ENCODE measurements around the gene PAM.
A peak's percentile ranks its signal among the peaks of the same experiment; 100 is the strongest.
"Not testable (repeated sequence)": the region's sequence is repeated elsewhere in the genome, so short reads cannot be mapped to it uniquely, and the experiment has no call there.

The PAM gene

GRCh38 chr5:103006921-103007320, 251.8 kb downstream of the PAM start:
- no peak for DNase-seq

GRCh38 chr5:103010168-103010567, 255.1 kb downstream of the PAM start:
- no peak for DNase-seq

- no peak for DNase-seq
Observed at GRCh38 chr5:103013933-103014552, 258.9 kb downstream of the PAM start.

DNA sequence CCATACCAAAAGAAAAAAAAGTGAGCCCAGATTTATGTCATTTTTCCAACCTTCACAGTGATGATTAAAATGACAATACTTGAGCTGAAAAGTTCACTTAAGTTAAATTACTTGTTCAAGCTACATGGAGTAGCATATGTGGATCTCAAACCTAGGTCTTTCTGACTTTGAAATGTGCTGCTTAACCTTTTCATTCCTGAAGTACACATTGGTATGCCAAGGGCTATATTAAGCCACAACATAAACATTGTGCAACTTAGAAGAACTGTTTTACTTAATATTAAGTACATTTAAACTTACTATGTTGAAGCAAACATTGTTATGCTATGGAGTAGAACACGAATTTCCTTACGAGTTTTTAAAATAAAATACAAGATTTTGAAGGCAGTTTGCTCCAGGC, 259.9 kb downstream of the PAM start:
- DNase-seq, result no peak

DNA sequence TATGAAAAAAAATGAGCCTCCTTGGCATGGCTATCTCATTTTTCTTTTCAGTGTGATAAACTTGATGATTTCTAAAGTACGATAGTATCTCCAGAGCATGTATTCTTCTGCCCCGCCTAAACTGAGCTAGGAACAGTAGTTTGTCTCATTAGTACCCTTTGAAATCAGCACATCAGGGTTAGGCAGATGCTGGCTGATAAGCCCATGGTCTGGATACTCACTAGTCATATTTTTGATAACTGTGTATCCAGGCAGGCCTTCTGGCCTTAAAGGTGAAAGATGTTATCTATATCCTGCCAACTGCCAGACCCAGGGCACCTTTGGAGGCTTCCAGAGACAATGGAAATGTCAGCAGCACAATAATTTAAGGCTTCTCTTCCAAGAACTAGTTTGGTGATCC, 261.1 kb downstream of the PAM start:
- no peak for DNase-seq

DNA sequence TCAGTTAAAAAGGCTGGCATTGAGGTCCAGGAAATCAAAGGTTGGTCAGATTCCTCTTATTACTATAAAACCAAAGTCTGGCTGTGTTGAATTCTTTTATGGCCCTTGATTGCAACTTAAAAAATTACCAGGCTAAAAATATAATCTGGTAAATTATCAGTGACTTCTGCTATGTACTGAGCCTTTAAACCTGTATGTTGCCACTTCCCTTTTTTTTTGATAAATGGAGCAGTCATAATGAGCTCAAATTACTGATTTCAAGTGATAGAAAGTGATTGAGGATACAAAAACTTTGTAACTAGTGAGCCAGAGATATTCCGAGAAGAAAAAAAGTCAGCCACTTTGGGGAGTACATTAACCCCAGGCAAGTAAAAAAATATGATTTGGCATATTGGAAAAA, 264.7 kb downstream of the PAM start:
- DNase-seq, result no peak

DNA sequence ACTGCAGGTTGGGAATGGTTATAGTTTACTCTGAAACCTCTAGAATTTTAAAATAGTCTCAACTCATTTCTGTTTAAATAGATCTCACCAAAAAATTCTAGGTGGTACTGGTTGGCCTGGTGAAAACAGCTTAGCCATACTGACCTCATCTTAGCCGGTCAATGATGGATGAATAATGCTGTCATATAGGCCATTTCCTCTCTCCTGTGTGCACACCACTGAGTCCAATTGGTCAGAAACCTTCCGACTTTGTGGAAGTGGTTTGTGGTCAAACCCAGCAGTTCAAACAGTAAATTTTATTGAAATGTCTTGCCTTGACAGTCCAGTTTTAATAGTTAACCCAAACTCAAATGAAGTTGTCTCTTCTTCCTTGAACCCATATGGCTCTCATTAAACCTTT, 266.2 kb downstream of the PAM start:
- no peak for DNase-seq

- no peak for DNase-seq
Observed at GRCh38 chr5:103027267-103027666, 272.2 kb downstream of the PAM start.

DNA sequence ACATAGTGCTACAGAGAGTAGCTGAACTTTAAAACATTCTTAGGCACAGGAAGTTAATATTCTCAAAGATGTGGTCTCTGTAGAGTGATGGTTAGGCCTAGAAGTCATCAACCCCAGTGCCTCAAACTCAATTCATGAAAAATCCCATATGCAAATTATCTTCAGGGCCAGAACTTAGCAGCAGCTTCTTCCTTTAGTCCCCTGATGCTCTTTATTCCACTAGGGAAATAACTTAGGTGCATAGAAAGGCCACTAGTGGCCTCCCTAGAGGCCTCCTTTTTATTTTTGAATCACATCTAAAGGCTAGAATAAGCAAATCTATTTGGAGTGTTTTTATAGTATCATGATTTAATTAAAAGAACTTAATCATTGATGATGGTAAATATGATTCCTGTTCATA, 276.5 kb downstream of the PAM start:
- no peak for DNase-seq

DNA sequence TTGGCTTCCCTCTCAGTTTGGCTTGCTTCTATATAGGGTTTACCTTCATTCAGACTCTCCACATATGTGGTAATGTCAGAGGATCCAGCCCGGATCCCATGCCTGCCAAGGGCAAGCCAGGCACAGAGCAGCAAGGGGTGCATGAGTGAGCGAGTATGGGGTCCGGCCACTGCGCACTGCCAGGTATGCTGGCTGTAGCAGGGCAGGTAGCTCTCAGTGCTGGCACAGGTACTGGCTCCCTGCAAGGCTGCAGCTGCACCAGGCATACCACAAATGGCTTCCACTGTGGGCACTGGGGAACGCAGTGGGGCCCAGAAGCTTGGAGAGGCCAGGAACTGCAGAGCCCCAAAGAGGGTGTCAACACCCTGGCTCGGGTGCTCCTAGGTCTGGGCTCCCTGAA, 278.6 kb downstream of the PAM start:
- no peak for DNase-seq

DNA sequence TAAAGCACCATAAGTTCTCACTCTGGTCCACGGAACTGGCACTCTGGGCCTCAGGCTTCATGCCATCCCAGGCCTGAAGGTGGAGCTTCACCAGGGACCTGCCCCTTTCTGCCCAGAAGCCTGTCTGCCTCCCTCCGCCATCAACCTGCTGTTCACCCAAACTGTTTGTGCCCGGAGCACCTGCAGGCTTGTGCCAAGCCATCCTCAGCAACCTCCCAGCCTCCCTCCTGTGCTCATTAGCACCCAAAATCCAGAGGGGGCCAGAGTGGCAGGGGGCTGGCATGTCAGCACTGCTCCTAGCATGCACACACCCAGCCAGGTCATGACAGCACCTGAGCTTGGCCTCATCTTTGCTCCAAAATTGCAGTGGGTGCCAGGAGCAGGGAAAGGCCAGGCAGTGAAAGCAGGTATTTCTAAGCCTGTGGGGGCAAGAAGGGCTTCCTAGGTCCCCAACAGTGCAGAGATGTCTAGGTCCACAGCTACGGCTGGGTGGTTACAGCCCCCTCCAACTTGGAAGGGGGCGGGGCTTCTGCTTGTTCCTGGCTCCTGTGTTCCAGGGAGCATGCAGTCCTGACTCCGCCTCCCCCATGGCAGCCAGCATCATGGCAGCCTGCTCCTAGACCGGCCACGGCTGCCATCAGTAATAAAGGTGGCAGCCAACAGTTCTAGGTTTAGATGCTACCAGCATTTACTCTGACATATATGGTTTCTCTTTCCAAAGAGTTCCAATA, 279.7 kb downstream of the PAM start:
- no peak for DNase-seq

DNA sequence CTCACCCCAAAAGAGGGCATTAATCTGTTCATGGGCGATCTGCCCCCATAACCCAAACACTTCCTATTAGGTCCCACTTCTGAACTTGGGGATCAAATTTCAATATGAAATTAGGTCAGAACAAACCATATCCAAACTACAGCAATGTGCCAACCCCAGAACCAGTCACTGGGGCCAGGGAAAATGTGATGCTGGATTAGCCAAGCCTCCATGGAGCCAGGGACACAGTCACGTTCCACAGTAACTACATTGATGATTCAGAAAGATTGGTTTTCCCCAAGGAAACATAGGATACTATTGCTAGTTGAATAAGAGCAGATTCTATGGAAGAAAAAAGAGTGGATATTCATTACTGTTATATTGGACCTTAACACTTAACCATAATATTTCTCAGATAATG, 280.6 kb downstream of the PAM start:
- no peak for DNase-seq

DNA sequence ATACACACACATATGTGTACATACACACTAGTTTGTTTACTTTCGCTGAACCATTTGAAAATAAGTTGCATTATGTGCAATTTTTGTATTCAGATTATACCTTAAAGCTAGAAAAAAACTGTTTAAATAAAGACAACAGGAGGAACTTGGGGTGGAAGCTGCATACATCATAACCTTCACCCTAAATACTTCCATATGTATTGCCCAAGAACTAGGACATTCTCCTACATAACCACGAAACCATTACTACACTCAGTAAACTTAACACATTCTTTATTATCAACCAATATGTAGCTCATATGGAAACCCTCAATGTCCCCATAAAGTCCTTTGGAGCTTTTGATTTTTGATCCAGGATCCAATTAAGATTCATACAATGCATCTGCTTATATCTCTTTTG, 281.5 kb downstream of the PAM start:
- no peak for DNase-seq

GRCh38 chr5:103037673-103038455, 282.8 kb downstream of the PAM start:
- DNase-seq, result no peak

DNA sequence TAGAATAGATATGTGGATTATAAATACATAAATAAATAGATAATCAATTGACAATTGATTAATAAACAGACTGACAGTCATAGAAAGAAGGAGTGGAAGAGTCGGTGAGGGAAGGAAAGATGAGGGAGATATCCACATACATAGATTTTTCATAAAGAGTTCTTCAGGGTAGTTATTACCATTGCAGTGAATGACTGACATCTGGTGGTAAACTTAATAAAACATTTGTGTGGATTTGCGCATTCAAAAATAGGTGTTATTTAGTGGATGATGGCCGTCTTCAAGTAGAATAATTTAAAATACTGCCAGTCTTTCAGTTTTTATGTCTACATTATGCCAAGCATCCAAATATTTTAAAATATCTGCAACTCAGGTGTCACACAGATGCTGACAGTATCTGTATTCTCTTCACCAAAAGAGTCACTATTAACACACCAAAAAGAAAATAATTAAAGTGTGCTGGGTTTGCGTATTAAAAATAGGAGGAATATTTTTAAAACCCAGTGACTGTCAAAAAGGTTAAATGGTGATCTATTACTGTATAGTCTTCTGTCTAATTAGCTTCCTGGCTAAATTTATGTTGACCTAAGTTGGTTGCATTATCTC, 286.1 kb downstream of the PAM start:
- peak; percentile 54 for DNase-seq

DNA sequence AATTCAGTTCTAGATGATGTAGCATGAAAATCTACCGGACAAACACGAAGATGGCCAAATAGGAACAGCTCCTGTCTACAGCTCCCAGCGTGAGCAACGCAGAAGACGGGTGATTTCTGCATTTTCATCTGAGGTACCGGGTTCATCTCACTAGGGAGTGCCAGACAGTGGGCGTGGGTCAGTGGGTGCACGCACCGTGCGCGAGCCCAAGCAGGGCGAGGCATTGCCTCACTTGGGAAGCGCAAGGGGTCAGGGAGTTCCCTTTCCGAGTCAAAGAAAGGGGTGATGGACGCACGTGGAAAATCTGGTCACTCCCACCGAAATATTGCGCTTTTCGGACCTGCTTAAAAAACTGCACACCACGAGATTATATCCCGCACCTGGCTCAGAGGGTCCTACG, 291.6 kb downstream of the PAM start:
- DNase-seq, result not testable (repeated sequence)

- no peak for DNase-seq
Observed at GRCh38 chr5:103057208-103058130, 302.4 kb downstream of the PAM start.

DNA sequence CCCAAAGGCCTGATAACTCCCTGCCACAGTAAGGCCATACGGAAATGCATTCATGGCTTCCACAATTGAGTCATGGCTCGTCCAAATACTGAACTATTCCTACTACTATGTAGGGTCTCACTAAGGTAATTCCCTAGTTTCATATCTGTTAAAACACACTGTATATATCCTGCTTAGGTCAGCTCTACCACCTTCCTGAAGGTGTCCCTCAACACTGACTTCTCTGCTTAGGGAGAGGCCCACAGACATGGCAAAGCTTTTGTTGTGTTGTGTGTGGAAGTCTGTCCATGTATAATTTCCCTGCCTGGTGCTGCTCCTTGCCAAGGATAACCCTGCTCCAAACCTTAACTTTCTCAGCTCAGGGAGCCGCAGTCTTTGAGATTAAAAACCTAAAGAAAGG, 304.4 kb downstream of the PAM start:
- DNase-seq, result no peak

DNA sequence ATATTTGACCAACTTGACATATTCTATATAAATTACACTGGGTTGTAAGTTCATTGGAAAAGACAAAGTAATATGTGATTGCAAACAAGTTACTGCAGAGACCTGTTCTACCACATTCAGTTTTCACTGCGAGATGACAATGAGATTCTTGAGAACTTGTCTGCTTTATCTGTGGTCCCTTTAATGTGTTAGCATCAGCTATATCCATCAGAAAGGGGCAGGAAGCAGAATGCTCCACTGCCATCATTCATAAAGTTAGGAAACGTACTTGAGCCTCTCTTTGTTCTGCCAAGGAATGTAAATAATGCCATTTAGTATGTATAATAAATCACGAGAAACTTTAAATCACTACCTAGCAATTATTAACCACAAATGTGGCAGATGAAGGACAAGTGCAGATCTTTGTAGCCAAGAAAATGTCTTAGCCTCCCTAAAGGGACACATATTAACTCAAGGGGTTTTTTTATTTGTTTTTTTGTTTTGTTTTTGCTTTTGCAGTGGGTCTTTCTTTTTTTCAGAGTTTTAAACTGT, 305.4 kb downstream of the PAM start:
- no peak for DNase-seq

GRCh38 chr5:103066326-103066725, 311.2 kb downstream of the PAM start:
- DNase-seq, result no peak

GRCh38 chr5:103073500-103073899, 318.4 kb downstream of the PAM start:
- not testable (repeated sequence) for DNase-seq

- no peak for DNase-seq
Observed at GRCh38 chr5:103075442-103075841, 320.3 kb downstream of the PAM start.
